GM19238 (cell line): ENCODE data around the gene FAM131B.
"Not testable (repeated sequence)": the region's sequence is repeated elsewhere in the genome, so short reads cannot be mapped to it uniquely, and the experiment has no call there.

Source experiments
- DNase-seq: peaks from one replicate; pipeline ENCODE4 v3.0.0; 2011; ENCODE audit warnings: low spot score; ENCODE audit not compliant: insufficient read length

Gene FAM131B

DNA sequence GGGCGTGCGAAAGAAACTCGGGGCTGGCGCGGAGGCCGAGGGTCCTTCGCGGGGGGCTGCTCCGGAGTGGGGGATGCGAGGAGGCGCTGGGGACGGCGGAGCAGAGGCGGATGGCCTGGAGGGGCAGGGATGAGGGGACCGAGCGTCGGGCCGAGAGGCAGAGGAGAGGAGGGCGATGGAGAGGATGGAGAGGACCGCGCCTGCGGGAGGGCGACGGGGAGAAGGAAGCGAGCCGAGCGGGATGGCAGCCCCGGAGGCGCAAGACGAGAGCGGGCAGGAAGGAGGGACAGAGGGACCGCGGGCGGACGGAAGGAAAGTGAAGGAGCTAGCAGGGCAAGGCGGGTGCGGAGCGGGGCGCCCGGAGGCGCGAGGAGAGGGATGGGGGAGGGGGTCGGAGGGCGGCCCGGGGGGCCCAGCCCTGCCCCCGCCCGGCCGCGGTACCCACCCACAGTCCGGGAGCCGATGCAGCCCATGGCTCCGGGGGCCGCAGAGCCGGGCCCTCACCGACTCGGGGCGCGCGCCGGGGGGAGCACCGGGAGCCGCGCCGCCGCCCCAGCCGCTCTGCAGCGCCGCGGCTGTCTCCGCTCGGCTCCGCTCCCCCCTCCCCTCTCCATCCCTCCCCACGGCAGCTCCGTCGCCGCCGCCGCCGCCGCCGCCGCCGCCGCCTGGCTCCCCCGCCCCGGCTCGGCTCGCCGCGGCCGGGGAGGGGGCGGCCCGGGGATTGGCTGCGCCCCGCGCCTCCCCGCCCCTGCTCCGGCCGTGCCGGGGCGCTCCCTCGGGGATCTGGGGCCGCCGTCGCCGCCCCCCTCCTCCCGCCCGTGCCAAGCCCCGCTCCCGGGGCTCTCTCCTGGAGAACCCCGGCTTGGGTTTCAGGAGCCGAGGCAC is at the start of gene FAM131B:
FAM131B (minus strand) TSS at position 583 of the 885 bp plus-strand sequence; CDS start at position 473, 110 bp downstream.
- DNase-seq, result peak; percentile 36

- no peak for DNase-seq
Observed at GRCh38 chr7:143411976-143412708, 49.6 kb upstream of the FAM131B start.

- DNase-seq, result no peak
Observed at GRCh38 chr7:143410521-143411004, 48.0 kb upstream of the FAM131B start.

DNA sequence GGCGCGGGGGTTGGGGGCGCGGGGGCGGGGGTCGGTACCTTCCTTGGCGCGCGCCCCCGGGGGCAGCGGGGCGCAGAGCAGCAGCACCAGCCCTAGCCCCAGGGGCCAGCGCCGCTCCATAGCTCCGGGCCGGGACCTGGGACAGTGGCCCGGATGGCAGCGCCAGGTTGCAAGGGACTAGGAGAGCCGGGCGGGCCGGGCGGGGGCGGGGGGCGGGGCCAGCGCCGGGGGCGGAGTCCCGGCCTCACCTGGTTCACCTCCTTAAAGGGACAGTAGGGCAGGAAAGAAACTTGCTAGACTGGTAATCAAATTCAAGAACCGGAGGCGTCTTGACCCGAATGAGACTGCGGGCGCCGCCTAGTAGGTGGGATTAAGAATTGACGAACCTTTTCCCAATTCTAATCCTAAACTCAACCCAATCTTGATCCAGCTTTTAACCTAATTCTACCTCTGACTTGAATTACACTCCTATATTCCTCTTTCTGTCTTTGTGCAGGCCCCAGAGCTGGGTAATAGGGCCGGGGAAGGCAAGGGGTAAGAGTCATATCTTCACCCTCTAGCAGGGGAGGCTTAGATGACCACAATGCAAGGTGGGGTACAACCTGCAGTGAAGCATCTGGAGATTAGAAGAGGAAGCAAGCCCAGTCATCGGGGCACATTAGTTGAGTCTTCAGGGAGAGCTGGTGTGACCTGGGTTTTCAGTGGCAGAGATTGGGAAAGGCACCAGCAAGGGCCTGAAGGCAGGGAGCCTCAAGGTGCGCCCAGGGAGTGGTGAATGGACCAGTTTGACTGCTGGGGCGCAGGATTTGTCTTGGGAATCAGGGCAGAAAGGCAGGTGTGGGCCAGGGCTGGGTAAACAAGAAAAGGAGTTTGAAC is 46.4 kb upstream of the FAM131B start, which contains the start of gene EPHA1:
EPHA1 (minus strand) TSS at position 171 of the 876 bp plus-strand sequence; CDS start at position 120, 51 bp downstream.
- DNase-seq, result no peak

DNA sequence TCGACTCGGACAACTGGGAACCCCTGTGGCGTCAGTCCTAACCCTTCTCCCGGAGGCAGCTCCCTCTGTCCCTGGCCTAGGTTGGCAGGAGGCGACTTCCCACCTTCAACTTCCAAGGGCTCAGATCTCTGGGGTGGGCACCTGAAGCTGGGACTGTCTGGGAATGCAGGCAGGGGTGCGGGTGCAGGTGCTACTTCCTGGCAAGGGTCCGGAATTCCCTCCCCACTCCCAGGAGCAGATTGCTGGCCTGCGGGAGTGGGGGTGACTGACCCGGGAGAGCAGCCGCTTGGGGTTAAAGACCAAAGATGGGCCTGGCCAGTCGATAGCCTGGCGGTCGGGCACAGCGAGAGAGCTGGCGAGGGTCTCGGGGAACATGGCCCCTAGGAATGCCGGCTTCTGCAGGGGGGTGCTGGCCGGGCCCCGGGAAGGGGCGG is 45.8 kb upstream of the FAM131B start:
- no peak for DNase-seq

DNA sequence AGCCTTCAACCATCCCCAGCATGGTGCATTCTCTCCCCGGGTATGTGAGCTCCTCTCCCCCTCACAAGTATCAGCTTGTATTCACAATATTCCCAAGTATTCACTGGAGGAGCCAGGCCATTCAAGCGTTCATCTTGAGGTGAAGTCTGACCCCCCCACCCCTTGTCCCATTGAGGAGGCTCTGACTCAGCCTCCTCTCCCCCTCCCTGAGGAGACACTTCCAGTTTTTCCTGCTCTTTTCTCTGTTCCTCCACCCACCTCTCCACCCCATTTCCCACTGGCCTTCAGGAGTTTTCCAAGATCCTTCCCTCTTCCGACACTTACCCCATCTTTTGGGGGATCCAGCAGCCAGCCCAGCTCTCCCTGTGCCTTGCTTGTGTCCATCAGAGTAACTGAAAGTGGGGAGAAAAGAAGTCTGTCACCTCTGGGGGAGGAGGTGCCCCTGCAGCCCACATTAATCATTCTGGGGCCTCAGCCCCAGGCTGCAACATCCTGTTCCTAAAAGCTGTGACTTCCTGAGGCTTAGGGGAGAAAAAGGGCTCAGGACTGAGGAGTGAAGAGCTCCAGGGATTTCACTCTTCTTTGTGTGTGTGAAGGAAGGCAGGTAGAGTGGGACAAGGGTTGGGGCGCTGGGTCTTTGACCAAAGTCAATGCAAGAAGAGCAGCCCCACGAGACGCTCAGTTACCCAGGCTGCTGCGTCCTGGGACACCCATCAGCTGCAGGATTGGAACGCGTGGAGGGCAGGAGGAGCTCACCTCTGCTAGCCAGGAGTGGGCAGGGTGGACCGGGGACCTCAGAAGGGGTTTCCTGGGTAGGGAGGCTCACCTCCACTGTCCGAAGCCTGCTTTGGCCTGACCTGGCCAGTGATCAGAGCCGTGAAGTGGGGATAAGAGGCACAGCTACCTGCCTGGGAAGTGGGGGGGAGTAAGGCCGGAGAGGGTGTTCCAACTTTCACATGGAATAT is 45.1 kb upstream of the FAM131B start:
- DNase-seq, result no peak

- DNase-seq, result no peak
Observed at GRCh38 chr7:143406002-143406357, 43.5 kb upstream of the FAM131B start.

DNA sequence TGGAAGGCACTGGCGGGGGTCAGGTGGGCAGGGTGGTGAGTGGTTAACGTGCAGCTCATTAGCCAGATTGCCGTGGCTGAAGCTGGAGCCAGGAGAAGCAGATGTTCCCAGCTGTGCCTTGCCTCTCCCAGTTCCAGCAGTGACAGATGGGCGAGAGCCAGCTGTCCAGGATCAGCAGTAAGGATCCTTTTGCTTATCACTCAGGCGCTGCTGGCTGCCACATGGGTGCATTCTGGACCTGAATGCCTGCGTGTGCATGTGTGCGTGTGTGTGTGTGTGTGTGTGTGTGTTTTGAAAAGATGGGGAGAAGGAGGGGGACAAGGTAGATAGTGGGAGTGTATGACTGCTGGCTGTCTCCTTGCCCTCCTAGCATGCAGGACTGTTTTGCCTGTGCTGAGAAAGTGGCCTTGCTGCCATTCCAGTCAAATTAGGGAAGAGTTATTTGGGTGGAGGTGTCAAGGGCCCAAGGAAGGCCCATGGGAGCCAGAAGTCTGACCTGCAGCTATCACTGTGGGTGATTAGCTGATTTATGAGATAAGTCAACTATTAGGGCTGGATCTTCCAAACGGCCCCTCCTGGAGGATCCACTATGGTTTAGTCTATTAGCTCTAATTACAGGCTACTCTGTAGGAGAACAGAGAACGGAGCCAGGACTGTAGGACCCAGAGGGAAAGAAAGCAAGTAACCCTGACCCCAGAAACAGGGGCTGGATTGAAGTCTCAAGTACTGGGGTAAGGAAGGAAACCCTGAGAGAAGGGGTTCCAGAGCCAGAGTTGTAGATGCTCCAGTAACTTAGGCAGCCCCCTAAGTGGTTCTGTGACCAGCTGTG is 42.9 kb upstream of the FAM131B start:
- DNase-seq, result no peak

- not testable (repeated sequence) for DNase-seq
Observed at GRCh38 chr7:143402233-143402632, 39.7 kb upstream of the FAM131B start.

- DNase-seq, result no peak
Observed at GRCh38 chr7:143401265-143401664, 38.8 kb upstream of the FAM131B start.

- DNase-seq, result no peak
Observed at GRCh38 chr7:143399642-143400041, 37.1 kb upstream of the FAM131B start.

- DNase-seq, result no peak
Observed at GRCh38 chr7:143399151-143399550, 36.6 kb upstream of the FAM131B start.

DNA sequence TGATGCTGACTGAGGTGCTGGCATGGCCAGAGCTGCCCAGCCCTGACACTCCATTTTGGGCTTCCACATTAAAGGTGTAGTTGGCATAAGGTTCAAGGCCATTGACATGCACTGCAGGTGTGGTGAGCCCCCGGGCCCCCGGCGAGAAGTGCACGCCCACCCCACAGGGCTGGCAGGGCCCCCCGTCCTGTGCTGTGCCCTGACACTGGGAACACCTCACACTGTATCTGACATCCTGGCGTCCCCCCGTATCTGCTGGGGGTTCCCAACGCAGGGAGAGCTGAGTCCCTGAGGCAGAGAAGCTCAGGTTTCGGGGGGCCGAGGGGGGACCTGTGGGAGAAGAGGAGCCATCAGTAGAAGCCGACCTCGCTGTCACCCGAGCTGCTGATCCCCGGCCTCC is 36.1 kb upstream of the FAM131B start:
- DNase-seq, result no peak

- no peak for DNase-seq
Observed at GRCh38 chr7:143397710-143398530, 35.4 kb upstream of the FAM131B start.

DNA sequence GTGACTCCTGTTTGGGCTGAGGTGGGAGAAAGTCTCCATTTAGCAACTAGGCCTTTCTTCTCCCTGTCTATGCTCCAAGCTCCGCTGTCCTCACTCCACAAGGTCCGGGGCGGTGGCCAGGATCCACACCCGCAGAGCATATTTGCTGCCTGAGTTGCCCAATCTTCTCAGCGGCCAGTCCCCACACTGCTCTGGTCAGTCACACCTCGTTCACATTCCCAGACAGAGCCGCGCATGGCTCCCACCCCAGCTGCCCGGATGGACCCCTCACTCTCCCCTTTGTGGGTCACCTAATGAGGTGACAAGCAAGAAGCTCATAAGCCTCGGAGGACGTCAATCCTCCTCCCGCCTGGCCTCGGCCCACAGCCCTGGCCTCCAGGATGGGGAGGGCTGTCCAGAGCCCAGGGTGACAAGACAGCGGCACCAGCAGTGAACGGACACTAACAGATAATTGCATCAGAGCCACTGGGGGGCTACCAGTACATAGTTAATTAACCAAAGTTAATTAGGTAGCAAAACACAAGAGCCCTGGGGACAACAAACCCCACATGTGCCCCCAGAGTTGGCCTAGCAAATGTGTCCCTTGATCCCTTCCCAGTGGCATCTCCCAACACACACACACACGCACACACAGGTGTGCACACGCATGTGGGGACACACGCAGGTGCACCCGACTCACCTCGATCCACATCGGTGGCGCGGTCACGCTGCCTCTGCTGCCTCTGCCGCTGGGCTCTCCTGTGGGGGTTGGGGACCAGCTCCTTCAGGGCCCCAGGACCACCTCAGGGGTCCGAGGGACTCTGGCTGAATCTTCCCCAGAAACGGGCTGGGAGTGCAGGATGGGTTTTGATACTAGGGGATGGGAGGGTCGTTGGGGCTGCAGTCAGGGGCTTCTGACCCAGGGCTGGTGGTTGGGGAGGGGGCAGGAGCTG is 34.4 kb upstream of the FAM131B start:
- no peak for DNase-seq

GRCh38 chr7:143396182-143396581 is 33.7 kb upstream of the FAM131B start:
- no peak for DNase-seq
